AML-193 (cell line): ENCODE results near the gene HIPK2.
A peak's percentile ranks its signal among the peaks of the same experiment; 100 is the strongest.

ENCODE experiments used
- DNase-seq, 2 experiments: peaks; one replicate each; lab custom pipeline; 2025; lab: John Stamatoyannopoulos, UW

HIPK2 gene

DNA sequence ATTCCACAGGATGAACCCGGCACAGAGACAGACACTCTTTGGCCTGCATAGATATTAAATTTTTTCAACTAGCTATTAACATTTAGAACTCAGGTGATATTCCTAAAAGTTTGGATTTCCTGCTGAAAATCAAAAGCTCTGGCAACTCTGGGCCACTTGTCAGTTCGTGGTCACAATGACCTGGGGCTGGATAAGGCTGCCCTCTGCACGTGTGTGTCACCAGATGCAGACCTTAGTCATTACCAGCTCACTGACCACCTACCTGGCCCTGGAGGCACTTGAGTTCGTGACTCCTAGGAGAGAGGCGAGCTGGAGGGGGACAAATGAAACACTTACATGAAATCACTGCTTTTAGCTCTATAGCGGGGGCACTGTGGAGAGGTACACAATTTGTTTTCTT, 126.5 kb downstream of the HIPK2 start:
- DNase-seq = no peak

DNA sequence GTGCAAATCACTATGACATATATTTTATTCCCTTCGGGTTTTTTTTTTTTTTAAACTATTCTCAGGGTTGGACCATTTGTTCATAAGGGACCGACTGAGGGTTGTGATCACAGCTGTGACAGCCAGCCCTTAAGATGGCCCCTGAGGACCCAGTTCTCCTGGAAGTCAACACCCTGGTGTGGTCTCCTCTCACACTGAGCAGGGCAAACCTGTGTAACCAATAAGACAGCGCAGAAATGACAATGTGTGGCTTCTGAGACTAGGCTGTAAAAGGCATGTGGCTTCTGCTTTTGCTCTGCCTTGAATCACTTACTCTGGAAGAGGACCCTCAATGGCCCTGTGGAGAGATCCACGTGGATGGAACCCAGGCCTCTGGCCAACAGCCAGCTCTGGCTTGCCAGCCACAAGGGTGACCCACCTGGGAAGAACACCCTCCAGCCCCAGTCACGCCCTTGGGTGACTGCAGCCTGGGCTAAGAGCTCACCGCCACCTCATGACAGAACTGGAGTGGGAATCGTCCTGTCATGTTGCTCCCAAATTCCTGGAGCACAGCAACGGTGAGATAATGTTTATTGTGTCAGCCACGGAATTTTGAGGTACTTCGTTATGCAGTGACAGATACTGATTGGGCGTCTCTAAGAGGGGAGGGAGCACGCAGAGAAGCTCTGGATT, 127.2 kb downstream of the HIPK2 start:
- no peak for DNase-seq

DNA sequence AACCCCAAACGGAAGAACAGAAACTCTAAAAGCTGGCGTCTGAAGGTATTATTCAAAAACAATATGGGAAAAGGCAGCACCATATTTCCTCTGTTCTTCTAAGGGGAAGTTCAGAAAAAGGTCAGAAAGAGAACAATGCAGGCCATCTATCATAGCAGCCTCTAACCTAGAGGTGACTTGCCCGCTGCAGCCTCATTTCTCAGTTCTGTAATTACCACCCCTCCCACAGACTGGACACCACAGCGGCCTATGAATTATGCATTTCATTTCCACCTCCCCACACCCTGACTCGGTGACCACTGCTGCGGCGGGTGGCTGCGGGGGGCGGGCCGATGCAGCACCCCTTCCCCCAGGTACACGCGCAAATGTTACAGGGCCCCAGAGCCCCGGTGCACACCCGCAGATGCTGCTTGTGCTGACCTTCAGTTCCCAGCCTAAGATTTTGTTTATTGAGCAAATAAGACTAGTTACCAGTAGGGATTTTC, 128.8 kb downstream of the HIPK2 start:
- peak; percentile 78 to 81 for DNase-seq

DNA sequence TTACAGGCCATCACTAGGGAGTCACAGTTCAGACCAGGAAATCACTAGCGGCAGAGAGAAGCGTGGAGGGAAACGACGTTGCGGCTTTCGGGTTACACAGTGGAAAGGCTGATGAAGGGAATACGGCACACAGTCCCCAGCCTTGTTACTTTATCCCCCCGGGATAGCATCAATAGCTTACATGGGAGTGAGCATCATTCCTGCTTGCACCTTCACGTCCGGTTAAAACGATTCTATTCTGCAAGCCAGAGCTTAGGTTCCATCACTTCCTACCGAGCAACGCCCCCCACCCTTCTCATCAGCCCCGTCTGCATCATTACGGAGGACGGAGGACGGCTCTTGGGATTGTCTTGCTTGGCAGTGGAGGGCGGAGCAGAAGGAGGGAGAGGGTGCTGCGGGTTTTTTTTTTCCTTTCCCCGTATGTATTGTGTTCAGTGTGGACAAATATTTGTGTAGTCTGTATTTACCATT, 129.4 kb downstream of the HIPK2 start:
- DNase-seq = no peak

DNA sequence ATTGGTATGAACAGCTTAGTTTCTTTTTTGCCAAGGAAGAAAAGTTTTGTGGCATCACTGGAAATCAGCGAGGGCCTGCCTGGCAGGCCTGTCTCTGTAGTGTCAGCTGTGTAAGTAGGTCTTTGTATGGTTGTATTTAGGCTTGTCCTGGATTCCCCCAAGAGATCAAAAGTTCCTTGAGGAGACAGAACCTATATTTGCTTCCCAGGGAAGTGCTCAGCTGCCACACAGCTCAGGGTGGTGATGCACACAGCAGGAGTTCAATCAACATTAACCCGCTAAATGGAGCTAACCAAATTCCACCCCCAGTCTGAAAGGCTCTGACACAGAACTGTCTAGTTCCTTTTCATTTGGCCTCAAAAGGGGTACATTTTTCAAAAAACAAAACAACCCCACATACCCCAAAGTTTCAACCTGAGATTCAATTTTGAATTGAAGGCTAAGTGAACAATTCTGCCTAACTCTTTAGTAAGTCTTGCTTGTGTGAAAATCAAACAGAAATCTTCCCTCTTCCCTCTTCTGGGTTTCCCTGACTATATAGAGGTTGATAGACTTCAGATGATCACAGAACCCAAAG, 129.9 kb downstream of the HIPK2 start:
- DNase-seq = no peak

DNA sequence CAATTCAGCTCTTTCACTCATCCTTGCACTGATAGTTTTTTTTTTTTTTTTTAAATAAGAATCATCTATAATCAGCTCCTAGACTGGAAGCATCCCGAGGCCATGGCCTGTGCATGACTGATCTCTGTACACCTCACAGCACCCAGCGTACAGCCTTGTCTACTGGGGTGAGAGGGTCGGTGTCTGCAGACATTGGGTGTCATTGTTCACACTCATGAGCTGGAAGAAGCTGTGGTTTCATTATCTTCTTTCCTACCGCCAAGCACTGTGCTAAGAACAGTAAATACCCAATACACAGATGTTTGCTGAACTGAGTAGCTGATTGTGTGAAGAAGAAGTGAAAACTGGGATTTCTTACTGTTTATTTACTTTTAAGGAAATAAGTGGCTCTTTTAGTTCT, 130.7 kb downstream of the HIPK2 start:
- no peak for DNase-seq

DNA sequence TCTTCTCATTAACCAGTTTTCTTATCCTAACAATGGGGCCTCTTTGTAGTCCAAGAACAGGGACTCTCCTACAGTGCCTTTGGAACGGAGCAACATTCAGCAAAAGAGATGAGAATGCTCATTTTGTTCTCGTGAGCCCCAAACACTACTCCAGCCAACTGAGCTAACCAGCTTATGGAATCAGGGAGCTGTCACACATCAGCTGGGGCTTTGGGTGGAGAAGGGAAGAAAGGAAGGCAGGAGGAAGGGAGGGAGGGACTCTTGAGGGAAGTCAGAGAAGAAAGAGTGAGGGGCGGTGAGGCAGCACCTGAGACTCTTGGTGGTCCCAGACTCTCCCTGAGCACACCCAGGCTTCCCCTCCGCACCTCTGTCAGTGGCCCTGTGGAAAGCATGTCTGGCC, 131.2 kb downstream of the HIPK2 start:
- no peak for DNase-seq

DNA sequence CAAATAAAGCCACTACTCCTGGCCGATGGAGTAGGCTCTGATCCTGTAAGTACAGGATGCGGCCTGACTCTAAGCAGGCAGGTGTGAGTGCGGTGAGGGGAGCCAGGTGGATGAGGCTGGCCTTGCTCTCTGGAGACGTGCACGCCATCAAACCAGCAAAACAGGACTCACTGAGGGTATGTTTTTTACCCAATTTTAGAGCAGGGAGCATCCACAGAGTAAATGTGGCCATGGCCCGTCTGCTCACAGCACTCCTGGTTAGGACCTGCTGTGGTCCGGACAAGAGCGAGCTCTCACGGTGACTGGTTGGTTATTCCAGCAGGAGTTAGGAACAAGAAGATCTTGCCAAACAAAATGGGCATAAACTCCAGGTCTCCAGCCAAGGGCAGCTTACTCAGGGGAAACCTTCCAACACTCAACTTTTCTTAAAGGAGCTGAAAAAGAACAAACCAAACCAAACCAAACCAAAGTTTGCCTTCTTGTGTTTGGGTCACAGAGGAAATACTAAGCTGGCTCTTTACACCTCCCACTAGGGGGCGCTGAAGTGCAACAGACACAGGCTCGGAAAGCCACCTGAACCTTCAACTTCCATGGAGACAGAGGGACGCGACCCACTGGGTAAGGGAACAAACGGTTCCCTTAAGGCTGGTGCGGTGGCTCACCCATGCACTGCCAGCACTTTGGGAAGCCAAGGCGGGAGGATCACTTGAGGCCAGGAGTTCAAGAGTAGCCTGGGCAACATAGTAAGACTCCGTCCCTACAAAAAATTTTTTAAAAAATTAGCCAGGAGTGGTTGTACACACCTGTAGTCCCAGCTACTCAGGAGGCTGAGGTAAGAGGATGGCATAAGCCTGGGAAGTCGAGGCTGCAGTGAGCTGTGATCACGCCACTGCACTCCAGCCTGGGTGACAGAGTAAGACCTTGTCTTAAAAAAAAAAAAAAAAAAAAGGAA, 131.9 kb downstream of the HIPK2 start:
- DNase-seq = peak; percentile 62 to 76

GRCh38 chr7:139643951-139644585, 133.7 kb downstream of the HIPK2 start:
- no peak for DNase-seq

GRCh38 chr7:139642283-139642682, 135.5 kb downstream of the HIPK2 start:
- DNase-seq = no peak

GRCh38 chr7:139641337-139641992, 136.3 kb downstream of the HIPK2 start:
- no peak for DNase-seq

DNA sequence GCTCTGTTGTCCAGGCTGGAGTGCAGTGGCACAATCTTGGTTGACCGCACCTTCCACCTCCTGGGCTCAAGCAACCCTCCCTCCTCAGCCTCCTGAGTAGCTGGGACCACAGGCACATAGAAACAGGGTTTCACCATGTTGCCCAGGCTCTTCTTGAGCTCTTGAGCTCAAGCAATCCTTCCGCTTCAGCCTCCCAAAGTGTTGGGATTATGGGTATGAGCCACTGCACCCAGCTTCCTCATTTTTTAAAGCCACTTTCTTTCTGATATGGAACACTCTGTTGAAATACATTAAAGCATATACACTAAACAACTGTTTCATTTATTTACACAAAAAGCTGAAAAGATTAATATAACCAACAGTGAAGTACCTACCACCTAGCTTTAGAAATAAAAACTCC, 137.1 kb downstream of the HIPK2 start:
- DNase-seq = peak in 1 of 2 experiments; percentile 5

DNA sequence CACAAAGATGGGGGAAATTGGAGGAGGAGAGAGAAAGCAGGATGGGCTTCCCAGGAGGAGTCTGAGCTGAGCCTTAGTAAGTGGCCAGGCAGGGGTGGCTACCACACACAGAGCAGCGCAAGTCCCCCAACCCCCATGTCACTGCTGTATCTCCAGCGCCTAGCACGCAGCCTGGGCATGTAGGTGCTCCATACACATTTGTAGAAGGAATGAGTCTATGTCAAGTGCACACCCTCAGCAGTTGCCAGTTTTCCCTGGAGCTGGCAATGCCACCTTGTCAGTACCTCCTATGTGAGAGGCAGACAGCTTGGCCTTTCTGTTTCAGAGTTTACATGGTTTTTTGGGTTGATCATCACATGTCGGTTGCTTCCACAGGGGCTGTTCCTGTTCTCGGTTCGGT, 138.2 kb downstream of the HIPK2 start:
- DNase-seq = no peak

- DNase-seq = no peak
Measured at GRCh38 chr7:139635526-139636302, 142.1 kb downstream of the HIPK2 start.

GRCh38 chr7:139634087-139634486, 143.7 kb downstream of the HIPK2 start:
- DNase-seq = no peak

DNA sequence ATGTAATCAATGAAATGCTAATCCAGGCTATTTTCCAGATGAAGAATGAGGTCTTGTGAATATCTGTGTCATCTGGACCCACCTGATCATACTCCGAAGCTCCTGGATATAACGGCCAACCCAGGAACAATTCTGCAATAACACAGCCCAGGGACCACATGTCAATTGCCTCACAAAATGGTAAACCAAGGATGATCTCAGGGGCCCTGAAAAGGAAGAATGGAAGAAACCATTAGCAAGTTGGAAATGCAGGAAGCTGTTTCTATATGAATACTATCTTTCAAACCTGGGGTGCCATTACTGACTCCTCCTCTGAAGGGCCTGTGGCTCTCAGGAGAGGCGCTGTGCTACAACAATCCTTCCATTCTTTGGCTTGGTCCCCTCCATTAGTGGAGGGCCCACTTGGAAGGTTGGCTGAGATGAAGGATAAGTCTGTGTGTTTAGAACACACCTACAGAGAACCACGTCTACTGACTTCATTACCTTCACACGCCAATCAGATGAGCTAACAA, 146.2 kb downstream of the HIPK2 start:
- DNase-seq = no peak

DNA sequence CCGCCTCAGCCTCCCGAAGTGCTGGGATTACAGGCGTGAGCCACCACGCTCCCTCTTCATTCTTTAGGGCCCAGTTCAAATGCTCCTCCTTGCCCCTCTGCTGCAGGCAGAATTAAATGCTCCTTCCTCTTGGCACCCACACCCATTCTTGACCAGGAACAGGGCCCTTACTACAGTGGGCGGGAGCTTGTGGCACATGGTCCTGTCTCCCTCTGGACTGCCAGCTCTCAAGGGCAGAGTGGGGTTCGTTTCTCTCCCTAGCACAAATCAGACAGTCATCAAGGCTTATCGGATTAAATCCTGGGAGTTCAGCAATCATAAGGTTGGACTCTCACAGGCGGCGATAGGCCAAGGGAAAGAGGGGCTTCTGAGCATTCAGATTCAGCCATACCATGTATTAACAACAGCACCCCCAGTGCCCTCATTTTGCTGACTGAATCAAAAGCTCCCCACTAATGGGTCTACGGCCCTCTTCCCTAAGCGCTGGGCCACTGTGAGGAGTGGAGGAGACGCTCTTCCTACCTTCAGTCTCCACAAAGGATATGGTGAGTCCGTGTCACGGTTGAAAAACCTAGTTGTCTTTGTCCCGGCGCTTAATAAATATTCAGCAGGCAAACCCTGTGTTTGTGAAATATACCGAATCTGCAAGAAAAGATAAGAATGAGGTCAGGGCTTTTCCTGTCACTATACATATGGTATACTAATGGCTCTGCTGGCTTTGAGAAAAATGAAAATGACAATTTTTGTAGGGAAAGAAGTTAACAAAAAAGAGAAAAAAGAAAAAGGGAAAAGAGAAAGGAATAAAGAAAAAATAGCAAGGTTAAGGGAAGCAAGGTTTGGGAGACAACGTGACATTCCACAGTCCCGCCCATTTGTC, 146.9 kb downstream of the HIPK2 start:
- no peak for DNase-seq

DNA sequence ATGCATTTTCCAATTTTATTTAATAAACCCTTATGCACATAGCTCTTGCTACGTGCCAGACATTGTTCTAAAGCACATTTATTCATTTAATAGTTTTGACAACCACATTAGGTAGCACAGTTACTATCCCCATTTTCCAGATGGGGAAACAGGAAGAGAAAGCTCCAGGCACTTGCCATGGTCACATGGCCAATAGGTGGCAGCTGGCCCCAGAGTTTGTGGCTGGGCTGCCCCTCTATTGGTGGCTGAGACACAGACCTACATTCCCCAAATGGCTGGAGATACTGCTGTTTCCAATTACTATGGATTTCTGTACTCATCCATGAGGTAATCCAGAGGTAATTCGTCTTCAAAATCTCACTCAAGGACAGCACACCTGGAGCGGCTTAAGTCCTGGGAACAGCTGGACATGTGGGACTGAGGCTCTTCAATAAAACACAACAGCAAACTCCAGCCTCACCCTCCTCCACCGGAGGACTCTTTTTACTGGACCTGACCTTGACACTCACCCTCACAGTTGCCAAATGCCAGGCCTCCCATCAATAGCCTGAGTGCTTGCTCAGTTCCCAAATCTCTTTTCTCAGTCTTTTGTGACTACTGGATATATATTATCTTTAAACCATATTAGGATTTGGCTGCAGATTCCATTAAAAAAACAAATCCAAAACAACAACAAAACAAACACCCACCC, 148.3 kb downstream of the HIPK2 start:
- no peak for DNase-seq

GRCh38 chr7:139627831-139628230, 150.0 kb downstream of the HIPK2 start:
- no peak for DNase-seq
